Activated CD4-positive, alpha-beta T cell treated with anti-CD3 and anti-CD28 coated beads for 48 hours (primary cell): ENCODE data around the gene AK9.
"Not testable (repeated sequence)": the region's sequence is repeated elsewhere in the genome, so short reads cannot be mapped to it uniquely, and the experiment has no call there.

ENCODE experiments used
- DNase-seq: peaks from one replicate; pipeline ENCODE4 v3.0.0-alpha.2; 2020

The AK9 gene

GRCh38 chr6:109478222-109478805 lies 212.7 kb downstream of the AK9 start:
- DNase-seq: no peak

- DNase-seq: no peak
Measured at GRCh38 chr6:109477725-109478124, 213.3 kb downstream of the AK9 start.

GRCh38 chr6:109477184-109477583 lies 213.8 kb downstream of the AK9 start:
- no peak for DNase-seq

- no peak for DNase-seq
Measured at GRCh38 chr6:109475625-109476024, 215.4 kb downstream of the AK9 start.

- DNase-seq: no peak
Measured at GRCh38 chr6:109474995-109475394, 216.0 kb downstream of the AK9 start.

- DNase-seq: no peak
Measured at GRCh38 chr6:109473120-109473519, 217.9 kb downstream of the AK9 start.

- DNase-seq: no peak
Measured at GRCh38 chr6:109472132-109472995, 218.6 kb downstream of the AK9 start.

- DNase-seq: no peak
Measured at GRCh38 chr6:109471105-109471810, 219.7 kb downstream of the AK9 start.

- no peak for DNase-seq
Measured at GRCh38 chr6:109469591-109470189, 221.3 kb downstream of the AK9 start.

- DNase-seq: no peak
Measured at GRCh38 chr6:109467696-109468095, 223.3 kb downstream of the AK9 start.

GRCh38 chr6:109466212-109466923 lies 224.6 kb downstream of the AK9 start:
- DNase-seq: no peak

- no peak for DNase-seq
Measured at GRCh38 chr6:109465772-109466171, 225.2 kb downstream of the AK9 start.

GRCh38 chr6:109461733-109462526 lies 229.1 kb downstream of the AK9 start:
- DNase-seq: no peak

- not testable (repeated sequence) for DNase-seq
Measured at GRCh38 chr6:109461205-109461604, 229.8 kb downstream of the AK9 start.

- no peak for DNase-seq
Measured at GRCh38 chr6:109460161-109460829, 230.7 kb downstream of the AK9 start.

GRCh38 chr6:109458774-109459531 lies 232.0 kb downstream of the AK9 start:
- DNase-seq: peak; percentile 52

- no peak for DNase-seq
Measured at GRCh38 chr6:109457562-109457996, 233.4 kb downstream of the AK9 start.

GRCh38 chr6:109456710-109457561 lies 234.1 kb downstream of the AK9 start:
- DNase-seq: no peak

GRCh38 chr6:109456111-109456583 lies 234.9 kb downstream of the AK9 start:
- DNase-seq: no peak
